OCI-LY1 (cell line): ENCODE data around the gene CSNK2A3.

ENCODE experiments used
- H2AFZ ChIP-seq: fragments of 200-600 bp; sonication (generic), shearing (Covaris generic); 2 replicates; pipeline ENCODE4 v1.6.0; 2014; ENCODE audit warnings: antibody characterized with exemption, mild to moderate bottlenecking, low read length
- H3F3A ChIP-seq: fragments of 200-600 bp; sonication (generic), shearing (Covaris generic); 2 replicates; pipeline ENCODE4 v1.6.0; 2014; ENCODE audit warnings: mild to moderate bottlenecking, antibody characterized with exemption, low read length, moderate library complexity; ENCODE audit not compliant: insufficient read depth
- H3K27ac ChIP-seq: fragments of 200-600 bp; sonication (generic); 2 replicates; pipeline ENCODE4 v1.5.1; 2014; ENCODE audit warnings: low read length, mixed run types, mild to moderate bottlenecking, low read depth; ENCODE audit not compliant: poor library complexity, severe bottlenecking
- H3K27me3 ChIP-seq: fragments of 200-600 bp; sonication (generic); 2 replicates; pipeline ENCODE4 v1.6.0; 2014; ENCODE audit warnings: antibody characterized with exemption, mild to moderate bottlenecking, low read length, moderate library complexity; ENCODE audit not compliant: insufficient read depth
- H3K36me3 ChIP-seq: fragments of 200-600 bp; sonication (generic); 2 replicates; pipeline ENCODE4 v1.6.1; 2014; ENCODE audit warnings: mild to moderate bottlenecking, antibody characterized with exemption, low read length, moderate library complexity, mixed read lengths; ENCODE audit not compliant: insufficient read depth
- H3K4me1 ChIP-seq: fragments of 200-600 bp; sonication (generic); 2 replicates; pipeline ENCODE4 v1.5.1; 2014; ENCODE audit warnings: mild to moderate bottlenecking, low read length, moderate library complexity; ENCODE audit not compliant: insufficient read depth, severe bottlenecking
- H3K4me2 ChIP-seq: fragments of 200-600 bp; sonication (generic), shearing (Covaris generic); 2 replicates; pipeline ENCODE4 v1.6.1; 2014; ENCODE audit warnings: low read length
- H3K4me3 ChIP-seq: fragments of 200-600 bp; sonication (generic); 2 replicates; pipeline ENCODE4 v1.5.1; 2014; ENCODE audit warnings: low read length, low read depth, mild to moderate bottlenecking, mixed read lengths; ENCODE audit not compliant: poor library complexity, severe bottlenecking
- H3K79me2 ChIP-seq: fragments of 200-600 bp; shearing (Covaris generic); 2 replicates; pipeline ENCODE4 v1.6.1; 2016; ENCODE audit warnings: mixed run types, low read length, mixed read lengths; ENCODE audit not compliant: insufficient read depth
- H3K9ac ChIP-seq: fragments of 200-600 bp; sonication (generic), shearing (Covaris generic); 2 replicates; pipeline ENCODE4 v1.6.1; 2014; ENCODE audit warnings: mild to moderate bottlenecking, low read length, mixed read lengths
- H3K9me2 ChIP-seq: fragments of 200-600 bp; sonication (generic), shearing (Covaris generic); 2 replicates; pipeline ENCODE4 v1.6.1; 2014; ENCODE audit warnings: low read depth, mild to moderate bottlenecking, low read length, mixed read lengths
- H3K9me3 ChIP-seq: fragments of 200-600 bp; shearing (Covaris generic); 2 replicates; pipeline ENCODE4 v1.6.1; 2014; ENCODE audit warnings: low read length, mixed read lengths
- H4K20me1 ChIP-seq: fragments of 200-600 bp; sonication (generic), shearing (Covaris generic); 2 replicates; pipeline ENCODE4 v1.6.0; 2016; ENCODE audit warnings: mild to moderate bottlenecking, low read length; ENCODE audit not compliant: insufficient read depth
- EZH2 ChIP-seq: fragments of 200-600 bp; sonication (generic), shearing (Covaris generic); IDR thresholded peaks from 2 replicates; pipeline ENCODE4 v1.8.0; 2017; ENCODE audit warnings: borderline replicate concordance, mixed run types, mild to moderate bottlenecking, antibody characterized with exemption, low read length, moderate library complexity, mixed read lengths
- TF ChIP-seq, protein P1 (sequence below): fragments of 200-600 bp; sonication (generic), shearing (Covaris generic); IDR thresholded peaks from 2 replicates; pipeline ENCODE4 v1.5.1; 2017; ENCODE audit warnings: mild to moderate bottlenecking, antibody characterized with exemption, low read length, moderate library complexity, mixed read lengths

CSNK2A3 gene

DNA sequence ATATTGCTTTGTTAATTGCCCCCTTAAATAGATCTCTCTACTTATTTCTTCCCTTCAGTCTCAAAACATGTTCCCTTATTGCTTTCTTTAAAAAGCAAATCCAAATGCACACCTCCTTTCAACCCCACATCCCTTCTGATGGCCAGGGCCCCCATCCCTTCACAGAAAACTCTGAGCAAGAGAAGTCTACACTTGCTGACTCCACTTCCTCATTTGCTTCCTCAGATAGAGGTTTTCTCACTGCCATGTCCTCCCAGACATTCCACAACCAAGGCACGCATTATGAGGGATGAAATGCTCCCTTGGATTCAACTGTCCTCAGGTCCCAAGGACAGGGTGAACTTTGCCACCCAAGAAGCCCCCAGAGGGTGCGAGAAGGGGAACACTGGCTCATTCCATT, 43.1 kb downstream of the CSNK2A3 start:
- Histone ChIP-seq H3K9me3 (no peaks in the 10 kb centered on the region), H3K9me2 (no peaks in the 10 kb centered on the region), H3K9ac (no peak overlapping the region), H3K27me3 (no peaks in the 10 kb centered on the region), H3K79me2 (no peaks in the 10 kb centered on the region), H4K20me1 (no peaks in the 10 kb centered on the region), H3K27ac (no peak overlapping the region), H3K4me3 (no peak overlapping the region), H3K4me1 (no peaks in the 10 kb centered on the region), H2AFZ (no peak overlapping the region), H3K4me2 (no peak overlapping the region), H3K36me3 (no peaks in the 10 kb centered on the region), H3F3A (no peaks in the 10 kb centered on the region)
- TF ChIP-seq, protein P1, sequence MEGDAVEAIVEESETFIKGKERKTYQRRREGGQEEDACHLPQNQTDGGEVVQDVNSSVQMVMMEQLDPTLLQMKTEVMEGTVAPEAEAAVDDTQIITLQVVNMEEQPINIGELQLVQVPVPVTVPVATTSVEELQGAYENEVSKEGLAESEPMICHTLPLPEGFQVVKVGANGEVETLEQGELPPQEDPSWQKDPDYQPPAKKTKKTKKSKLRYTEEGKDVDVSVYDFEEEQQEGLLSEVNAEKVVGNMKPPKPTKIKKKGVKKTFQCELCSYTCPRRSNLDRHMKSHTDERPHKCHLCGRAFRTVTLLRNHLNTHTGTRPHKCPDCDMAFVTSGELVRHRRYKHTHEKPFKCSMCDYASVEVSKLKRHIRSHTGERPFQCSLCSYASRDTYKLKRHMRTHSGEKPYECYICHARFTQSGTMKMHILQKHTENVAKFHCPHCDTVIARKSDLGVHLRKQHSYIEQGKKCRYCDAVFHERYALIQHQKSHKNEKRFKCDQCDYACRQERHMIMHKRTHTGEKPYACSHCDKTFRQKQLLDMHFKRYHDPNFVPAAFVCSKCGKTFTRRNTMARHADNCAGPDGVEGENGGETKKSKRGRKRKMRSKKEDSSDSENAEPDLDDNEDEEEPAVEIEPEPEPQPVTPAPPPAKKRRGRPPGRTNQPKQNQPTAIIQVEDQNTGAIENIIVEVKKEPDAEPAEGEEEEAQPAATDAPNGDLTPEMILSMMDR, result no peak
- no peak for TF ChIP-seq EZH2

DNA sequence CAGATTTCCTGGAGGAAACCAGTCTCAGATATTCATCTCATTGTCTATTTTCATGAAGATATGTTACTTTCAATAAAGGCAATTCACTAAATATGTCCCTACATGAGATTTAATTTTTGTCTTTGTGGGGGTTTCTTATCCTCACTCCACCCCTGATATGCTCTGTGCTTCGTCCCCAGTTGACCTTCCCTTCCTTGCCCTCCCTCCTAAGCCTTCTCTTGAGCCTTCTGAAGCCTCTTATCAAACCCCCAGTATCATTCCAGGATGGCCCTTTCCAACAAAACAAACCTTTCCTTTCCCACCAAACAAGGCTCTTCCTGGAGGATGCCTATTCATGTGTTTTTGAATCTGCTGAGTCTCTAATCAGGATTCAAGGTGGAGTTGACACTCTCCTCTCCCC, 44.8 kb downstream of the CSNK2A3 start:
- H3K9me2 ChIP-seq, result no peaks in the 10 kb centered on the region
- H3K27me3 ChIP-seq, result no peaks in the 10 kb centered on the region
- H3K9me3 ChIP-seq, result no peaks in the 10 kb centered on the region
- H3K4me1 ChIP-seq, result no peaks in the 10 kb centered on the region
- no peak overlapping the region for H3K4me3 ChIP-seq
- no peak for TF ChIP-seq EZH2
- TF ChIP-seq, protein P1, result no peak
- no peak overlapping the region for H3K4me2 ChIP-seq
- no peak overlapping the region for H3K27ac ChIP-seq
- H3K9ac ChIP-seq, result no peak overlapping the region
- H3K36me3 ChIP-seq, result no peaks in the 10 kb centered on the region
- no peaks in the 10 kb centered on the region for H3K79me2 ChIP-seq
- no peaks in the 10 kb centered on the region for H3F3A ChIP-seq
- no peaks in the 10 kb centered on the region for H4K20me1 ChIP-seq
- no peak overlapping the region for H2AFZ ChIP-seq

DNA sequence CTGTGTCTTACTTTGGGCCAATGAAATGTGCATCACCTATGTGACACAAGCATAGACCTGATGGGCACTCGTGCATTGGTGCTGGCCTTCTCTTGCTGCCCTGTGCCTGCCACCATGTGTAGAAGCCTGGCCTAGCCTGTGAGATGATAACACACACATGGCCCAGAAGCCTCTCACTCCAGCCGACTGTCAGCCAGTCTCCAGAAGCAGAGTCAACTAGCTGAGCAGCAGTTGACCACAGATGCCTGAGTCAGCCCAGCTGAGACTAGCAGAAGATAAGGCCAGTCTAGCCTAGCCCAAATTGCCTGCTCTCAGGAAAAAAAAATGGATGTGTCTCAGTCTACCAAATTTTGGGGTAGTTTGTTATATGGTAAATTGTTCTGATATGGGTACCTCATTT, 46.2 kb downstream of the CSNK2A3 start:
- no peak overlapping the region for H3K4me2 ChIP-seq
- TF ChIP-seq EZH2, result no peak
- TF ChIP-seq, protein P1, result no peak
- H3K36me3 ChIP-seq, result no peaks in the 10 kb centered on the region
- H2AFZ ChIP-seq, result no peak overlapping the region
- H3F3A ChIP-seq, result no peaks in the 10 kb centered on the region
- no peaks in the 10 kb centered on the region for H3K9me3 ChIP-seq
- H3K4me1 ChIP-seq, result no peaks in the 10 kb centered on the region
- H3K27me3 ChIP-seq, result no peaks in the 10 kb centered on the region
- no peak overlapping the region for H3K4me3 ChIP-seq
- H3K27ac ChIP-seq, result no peak overlapping the region
- no peaks in the 10 kb centered on the region for H3K79me2 ChIP-seq
- no peaks in the 10 kb centered on the region for H4K20me1 ChIP-seq
- H3K9ac ChIP-seq, result no peak overlapping the region
- H3K9me2 ChIP-seq, result no peaks in the 10 kb centered on the region
